IMR-90 (cell line): Measurements from ENCODE around the gene GPR135. TPM values are rescaled to one million over a fixed set of nuclear protein-coding genes. Genes with fewer than 3 reads are reported as not detected.

ENCODE experiments used
- ATAC-seq: fragments of 200-7000 bp; cut with Tn5 transposase; 2 replicates; pipeline ENCODE4 v1.9.1; 2020; ENCODE audit warnings: low read depth, mild to moderate bottlenecking, moderate library complexity
- BruUV-seq: library from RNA; stranded (reverse); fragments of 400-500 nt; replicated peaks from 2 replicates; lab custom pipeline; 2021; lab: Mats Ljungman, UMichigan
- CTCF ChIA-PET: fragments of 300-600 bp; formaldehyde crosslinking; extraction: SDS; loops from one replicate; lab custom pipeline; 2021; ENCODE audit warnings: antibody characterized with exemption; lab: Yijun Ruan, JAX
- POLR2A ChIA-PET: fragments of 300-600 bp; sonication (Branson Sonifier 250); formaldehyde crosslinking; loops from one replicate; lab custom pipeline; 2022; ENCODE audit warnings: antibody characterized with exemption; ENCODE audit not compliant: unreplicated experiment; lab: Charles Lee
- DNase-seq: peaks from one replicate; pipeline ENCODE4 v3.0.0; 2013
- H2AFZ ChIP-seq: replicated peaks from 2 replicates; pipeline ENCODE3; 2013; ENCODE audit warnings: low read length, mild to moderate bottlenecking; ENCODE audit not compliant: poor library complexity
- H2AK5ac ChIP-seq: 2 replicates; pipeline ENCODE4 v1.6.1; 2013; ENCODE audit warnings: low read depth, low read length, inconsistent platforms
- H2AK9ac ChIP-seq: replicated peaks from 2 replicates; pipeline ENCODE3; 2013; ENCODE audit warnings: mild to moderate bottlenecking, low read depth, low read length, moderate library complexity; ENCODE audit not compliant: poor library complexity
- H2BK120ac ChIP-seq: 2 replicates; pipeline ENCODE4 v1.6.1; 2013; ENCODE audit warnings: low read depth, low read length, inconsistent platforms
- H2BK15ac ChIP-seq: 3 replicates; pipeline ENCODE4 v1.6.1; 2013; ENCODE audit warnings: low read depth, low read length, inconsistent platforms
- H2BK20ac ChIP-seq: 2 replicates; pipeline ENCODE4 v1.6.1; 2013; ENCODE audit warnings: low read depth, mild to moderate bottlenecking, inconsistent platforms, low read length, moderate library complexity
- H2BK5ac ChIP-seq: 2 replicates; pipeline ENCODE4 v1.6.1; 2013; ENCODE audit warnings: mild to moderate bottlenecking, low read depth, low read length, inconsistent platforms; ENCODE audit not compliant: poor library complexity, severe bottlenecking
- H3K14ac ChIP-seq: replicated peaks from 2 replicates; pipeline ENCODE4 v1.6.1; 2013; ENCODE audit warnings: low read depth, low read length, inconsistent platforms
- H3K18ac ChIP-seq: 2 replicates; pipeline ENCODE4 v1.6.1; 2013; ENCODE audit warnings: low read depth, low read length, control low read depth
- H3K23ac ChIP-seq: 2 replicates; pipeline ENCODE4 v1.6.1; 2013; ENCODE audit warnings: low read depth, low read length, inconsistent platforms
- H3K27ac ChIP-seq: 2 replicates; pipeline ENCODE4 v1.5.1; 2013; ENCODE audit warnings: mild to moderate bottlenecking, control low read depth, low read length; ENCODE audit not compliant: insufficient read depth
- H3K27me3 ChIP-seq: 2 replicates; pipeline ENCODE4 v1.6.1; 2013; ENCODE audit warnings: low read length; ENCODE audit not compliant: control insufficient read depth, insufficient read depth
- H3K36me3 ChIP-seq: 2 replicates; pipeline ENCODE4 v1.6.1; 2013; ENCODE audit warnings: low read length, mixed read lengths; ENCODE audit not compliant: control insufficient read depth, insufficient read depth
- H3K4ac ChIP-seq: 2 replicates; pipeline ENCODE4 v1.6.1; 2013; ENCODE audit warnings: low read depth, low read length, inconsistent platforms
- H3K4me1 ChIP-seq: 2 replicates; pipeline ENCODE4 v1.6.1; 2013; ENCODE audit warnings: low read length, mixed read lengths; ENCODE audit not compliant: control insufficient read depth, insufficient read depth
- H3K4me2 ChIP-seq: 2 replicates; pipeline ENCODE4 v1.6.1; 2013; ENCODE audit warnings: low read depth, mild to moderate bottlenecking, control low read depth, low read length, moderate library complexity
- H3K4me3 ChIP-seq: 2 replicates; pipeline ENCODE4 v1.5.1; 2013; ENCODE audit warnings: low read depth, mild to moderate bottlenecking, control low read depth, low read length, moderate library complexity; ENCODE audit not compliant: insufficient read depth
- H3K56ac ChIP-seq: 2 replicates; pipeline ENCODE4 v1.6.1; 2013; ENCODE audit warnings: low read length, inconsistent platforms; ENCODE audit not compliant: insufficient read depth; ENCODE audit errors: extremely low read depth
- H3K79me1 ChIP-seq, 2 experiments: 2 replicates each; pipeline ENCODE4 v1.6.1; 2013; ENCODE audit warnings: low read length in 2 of 2, inconsistent platforms in 1 of 2, low read depth in 1 of 2
- H3K9ac ChIP-seq: 2 replicates; pipeline ENCODE4 v1.6.1; 2013; ENCODE audit warnings: low read depth, low read length, control low read depth
- H3K9me1 ChIP-seq: 2 replicates; pipeline ENCODE4 v1.6.1; 2013; ENCODE audit warnings: low read length, inconsistent platforms; ENCODE audit not compliant: insufficient read depth
- H3K9me3 ChIP-seq: 2 replicates; pipeline ENCODE4 v1.6.1; 2013; ENCODE audit warnings: low read length; ENCODE audit not compliant: control insufficient read depth, insufficient read depth
- H4K20me1 ChIP-seq: 2 replicates; pipeline ENCODE4 v1.6.1; 2013; ENCODE audit warnings: low read length, inconsistent platforms; ENCODE audit not compliant: insufficient read depth
- H4K5ac ChIP-seq: 2 replicates; pipeline ENCODE4 v1.6.1; 2013; ENCODE audit warnings: mild to moderate bottlenecking, low read depth, low read length, control low read depth
- H4K8ac ChIP-seq, 2 experiments: 2 replicates each; pipeline ENCODE4 v1.6.1; 2013; ENCODE audit warnings: low read depth in 2 of 2, low read length in 2 of 2, control low read depth in 1 of 2, inconsistent platforms in 1 of 2
- H4K91ac ChIP-seq: 2 replicates; pipeline ENCODE4 v1.6.1; 2013; ENCODE audit warnings: low read depth, low read length, inconsistent platforms; ENCODE audit not compliant: insufficient read depth
- CEBPB ChIP-seq: IDR thresholded peaks from 2 replicates; pipeline ENCODE4 v1.6.1; 2012; ENCODE audit warnings: low read depth, low read length, improper control_type of control experiment
- CHD1 ChIP-seq: IDR thresholded peaks from 2 replicates; pipeline ENCODE4 v1.6.1; 2012; ENCODE audit warnings: low read depth, low read length, improper control_type of control experiment
- FOS ChIP-seq: fragments of 150-350 bp; IDR thresholded peaks from 2 replicates; pipeline ENCODE4 v1.6.1; 2016; ENCODE audit warnings: low read depth, low read length
- POLR2A ChIP-seq: IDR thresholded peaks from 2 replicates; pipeline ENCODE4 v1.6.1; 2012; ENCODE audit warnings: mild to moderate bottlenecking, low read depth, low read length
- RCOR1 ChIP-seq: IDR thresholded peaks from 2 replicates; pipeline ENCODE4 v1.6.1; 2012; ENCODE audit warnings: mild to moderate bottlenecking, low read length, improper control_type of control experiment; ENCODE audit not compliant: insufficient replicate concordance
- RFX5 ChIP-seq: IDR thresholded peaks from 2 replicates; pipeline ENCODE4 v1.8.0; 2012; ENCODE audit warnings: low read depth, mild to moderate bottlenecking, low read length, moderate library complexity
- WGBS, 2 experiments: methylation state at CpG; one replicate each; pipeline versions ENCODE4 v1.1.5 to v1.1.7; 2013; ENCODE audit warnings: missing lambda C conversion rate in 2 of 2; ENCODE audit not compliant: insufficient read length in 1 of 2; ENCODE audit errors: extremely low coverage in 2 of 2; 5-methylcytosine and 5-hydroxymethylcytosine counted together
- dilution Hi-C: fragments of 300-500 bp; cut with HindIII; formaldehyde crosslinking; loops from one replicate; pipeline ENCODE4 v1.14.3; 2018; ENCODE audit warnings: low sequenced_read_pairs; ENCODE audit not compliant: unreplicated experiment
- in situ Hi-C: fragments of 300-500 bp; cut with MboI; formaldehyde crosslinking; loops from 3 replicates; pipeline ENCODE4 v1.14.3; 2019; ENCODE audit warnings: low sequenced_read_pairs, inconsistent platforms, mixed read lengths
- intact Hi-C: fragments of 100-400 bp; cut with micrococcal nuclease; formaldehyde crosslinking; loops from 2 replicates; pipeline ENCODE4 v1.10.0; 2022
- polyA plus RNA-seq, 3 experiments: library from polyadenylated mRNA; depleted of rRNA; stranded (reverse); fragments of >200 nt; gene quantifications; 2 replicates each; pipeline ENCODE4 v1.2.3, GENCODE V29; 2012; ENCODE audit warnings: low replicate concordance in 1 of 3
- total RNA-seq: library from RNA; depleted of rRNA; stranded (reverse); fragments of >200 nt; gene quantifications from 2 replicates; pipeline ENCODE4 v1.2.3, GENCODE V29; 2012
- TF ChIP-seq, protein P1 (sequence below): fragments of 150-350 bp; IDR thresholded peaks from 2 replicates; pipeline ENCODE4 v1.6.1; 2016; ENCODE audit warnings: low read depth, mild to moderate bottlenecking, low read length, moderate library complexity, borderline replicate concordance
- TF ChIP-seq, protein P2 (sequence below): fragments of 150-350 bp; IDR thresholded peaks from 2 replicates; pipeline ENCODE4 v1.6.1; 2017; ENCODE audit warnings: mild to moderate bottlenecking, antibody characterized with exemption, low read length, low read depth

GPR135 gene
- total and polyA plus RNA-seq, 2 of the 4 experiments (the other 2 are of a cell fraction), result 1.3 to 2.4 TPM

DNA sequence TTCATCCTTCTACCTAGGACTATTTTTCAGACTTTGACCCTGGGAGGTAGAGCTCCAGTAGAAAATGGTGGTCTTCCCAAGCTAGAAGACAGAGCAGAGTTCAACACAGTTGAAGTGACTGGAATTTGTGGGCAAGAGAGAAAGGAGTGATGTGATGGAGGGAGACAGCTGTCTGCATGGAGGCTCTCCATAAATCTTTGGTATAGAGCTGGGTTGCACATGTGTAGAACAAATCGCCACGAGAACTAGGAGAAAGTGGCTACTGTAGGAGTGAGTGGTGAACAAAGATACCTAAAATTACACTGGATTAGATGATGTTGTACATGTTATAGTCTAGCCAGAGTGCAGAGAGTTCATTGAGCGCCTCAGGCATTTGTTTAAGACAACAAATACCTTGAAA, 14.5 kb downstream of the GPR135 start:
- no peak overlapping the region for H3K4me2 ChIP-seq
- no peak overlapping the region for H2BK20ac ChIP-seq
- BruUV-seq, result no TSS peak
- no peaks in the 10 kb centered on the region for H3K27me3 ChIP-seq
- no peak overlapping the region for H2BK15ac ChIP-seq
- H3K4me3 ChIP-seq, result no peak overlapping the region
- no peak overlapping the region for H3K4ac ChIP-seq
- in situ Hi-C loops, result loop anchor here (25.0 kb wide), 2 partner anchors 813 to 963 kb away; partner anchors contain the start of gene DACT1
- intact Hi-C loops, result no loop called here
- no peak for ATAC-seq
- peaks cover 12 to 13% of the 10 kb centered on the region in 2 experiments; a peak in 3 of 4 replicates for H3K79me1 ChIP-seq
- H3K36me3 ChIP-seq, result peaks cover 7% of the 10 kb centered on the region; the same call in 1 of the 2 replicates
- H2AFZ ChIP-seq, result no peak overlapping the region
- no peak overlapping the region for H2AK9ac ChIP-seq
- no peak overlapping the region for H3K23ac ChIP-seq
- ChIA-PET POLR2A (no interaction called here), CTCF (no interaction called here)
- H3K27ac ChIP-seq, result no peak overlapping the region
- peaks cover 4% of the 10 kb centered on the region; the same call in 1 of the 2 replicates for H3K9me1 ChIP-seq
- H4K91ac ChIP-seq, result no peak overlapping the region
- H2BK120ac ChIP-seq, result no peak overlapping the region
- H3K9me3 ChIP-seq, result no peaks in the 10 kb centered on the region
- TF ChIP-seq, protein P1, sequence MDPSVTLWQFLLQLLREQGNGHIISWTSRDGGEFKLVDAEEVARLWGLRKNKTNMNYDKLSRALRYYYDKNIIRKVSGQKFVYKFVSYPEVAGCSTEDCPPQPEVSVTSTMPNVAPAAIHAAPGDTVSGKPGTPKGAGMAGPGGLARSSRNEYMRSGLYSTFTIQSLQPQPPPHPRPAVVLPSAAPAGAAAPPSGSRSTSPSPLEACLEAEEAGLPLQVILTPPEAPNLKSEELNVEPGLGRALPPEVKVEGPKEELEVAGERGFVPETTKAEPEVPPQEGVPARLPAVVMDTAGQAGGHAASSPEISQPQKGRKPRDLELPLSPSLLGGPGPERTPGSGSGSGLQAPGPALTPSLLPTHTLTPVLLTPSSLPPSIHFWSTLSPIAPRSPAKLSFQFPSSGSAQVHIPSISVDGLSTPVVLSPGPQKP, result no peak
- TF ChIP-seq, protein P2, sequence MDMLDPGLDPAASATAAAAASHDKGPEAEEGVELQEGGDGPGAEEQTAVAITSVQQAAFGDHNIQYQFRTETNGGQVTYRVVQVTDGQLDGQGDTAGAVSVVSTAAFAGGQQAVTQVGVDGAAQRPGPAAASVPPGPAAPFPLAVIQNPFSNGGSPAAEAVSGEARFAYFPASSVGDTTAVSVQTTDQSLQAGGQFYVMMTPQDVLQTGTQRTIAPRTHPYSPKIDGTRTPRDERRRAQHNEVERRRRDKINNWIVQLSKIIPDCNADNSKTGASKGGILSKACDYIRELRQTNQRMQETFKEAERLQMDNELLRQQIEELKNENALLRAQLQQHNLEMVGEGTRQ, result no peak
- no peak for TF ChIP-seq RCOR1
- TF ChIP-seq FOS, result no peak
- no peak for TF ChIP-seq CEBPB
- no peak for TF ChIP-seq POLR2A
- no peak for TF ChIP-seq CHD1
- no peak for TF ChIP-seq RFX5
- no peak overlapping the region for H3K18ac ChIP-seq
- no peak overlapping the region; the same call in 1 of the 2 replicates for H2AK5ac ChIP-seq
- dilution Hi-C loops, result no loop called here
- no peak overlapping the region for H3K56ac ChIP-seq
- no peak overlapping the region for H3K9ac ChIP-seq
- H4K20me1 ChIP-seq, result peaks cover 3% of the 10 kb centered on the region; the same call in 1 of the 2 replicates
- H4K5ac ChIP-seq, result no peak overlapping the region
- no peak for DNase-seq
- H3K14ac ChIP-seq, result no peak overlapping the region
- WGBS, 2 experiments, result no CpG with 5 or more reads among the region's 3 CpGs
- H3K4me1 ChIP-seq, result peaks cover 10% of the 10 kb centered on the region
- H4K8ac ChIP-seq, result no peak overlapping the region
- no peak overlapping the region for H2BK5ac ChIP-seq
